HG02759 (cell line): Measurements from ENCODE around the gene KIF26A.

Experiments used
- ATAC-seq: cut with Tn5 transposase; IDR thresholded peaks from one replicate; pipeline ENCODE4 v1.9.1; 2021; ENCODE audit warnings: mild to moderate bottlenecking, moderate library complexity; ENCODE audit not compliant: unreplicated experiment

KIF26A gene

DNA sequence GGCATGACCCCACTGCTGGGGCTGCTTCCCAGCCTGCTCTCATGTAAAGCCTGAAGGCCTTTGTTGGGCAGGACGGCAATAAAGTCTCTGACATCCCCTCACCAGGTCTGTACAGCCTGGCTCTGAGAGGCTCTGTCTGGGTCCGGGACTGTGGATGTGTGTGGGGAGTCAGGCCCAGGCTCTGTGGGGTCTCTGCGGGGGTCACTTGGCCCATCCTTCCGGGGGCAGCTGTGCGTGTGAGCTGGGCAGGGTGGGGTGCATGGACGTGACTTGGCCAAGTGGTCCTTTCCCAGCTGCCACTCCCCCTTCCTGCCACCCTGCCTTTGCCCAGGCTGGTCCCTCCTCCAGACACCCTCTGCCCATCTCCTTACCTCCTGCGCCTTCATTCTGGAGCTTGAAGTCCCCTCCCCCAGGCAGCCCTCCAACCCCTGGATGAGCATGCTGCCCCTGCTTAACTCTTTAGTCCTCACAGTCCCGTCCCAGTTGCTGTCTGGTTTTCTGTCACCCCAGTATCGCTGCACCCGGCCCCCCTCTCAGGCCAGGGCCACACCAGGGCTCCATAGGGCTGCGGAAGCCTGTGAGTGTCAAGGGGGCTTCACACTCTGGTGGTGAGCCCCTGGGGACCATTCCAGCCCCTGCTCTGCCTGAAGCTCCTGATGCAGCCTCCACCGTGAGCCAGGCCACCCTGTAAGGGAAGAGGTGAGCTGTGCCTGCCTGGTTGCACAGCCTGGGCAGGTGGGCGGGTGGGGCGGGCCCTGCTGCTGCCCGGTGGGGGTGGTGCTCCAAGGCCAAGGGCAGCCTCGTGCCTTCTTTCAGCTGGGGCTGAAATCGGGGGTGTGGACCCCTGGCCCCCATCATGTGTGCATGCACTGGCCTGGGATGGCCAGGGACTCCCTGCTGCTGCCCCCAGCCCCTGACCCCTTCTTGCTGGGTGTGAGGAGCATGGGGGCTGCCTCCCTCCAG, 25.5 kb upstream of the KIF26A start:
- ATAC-seq: no peak

DNA sequence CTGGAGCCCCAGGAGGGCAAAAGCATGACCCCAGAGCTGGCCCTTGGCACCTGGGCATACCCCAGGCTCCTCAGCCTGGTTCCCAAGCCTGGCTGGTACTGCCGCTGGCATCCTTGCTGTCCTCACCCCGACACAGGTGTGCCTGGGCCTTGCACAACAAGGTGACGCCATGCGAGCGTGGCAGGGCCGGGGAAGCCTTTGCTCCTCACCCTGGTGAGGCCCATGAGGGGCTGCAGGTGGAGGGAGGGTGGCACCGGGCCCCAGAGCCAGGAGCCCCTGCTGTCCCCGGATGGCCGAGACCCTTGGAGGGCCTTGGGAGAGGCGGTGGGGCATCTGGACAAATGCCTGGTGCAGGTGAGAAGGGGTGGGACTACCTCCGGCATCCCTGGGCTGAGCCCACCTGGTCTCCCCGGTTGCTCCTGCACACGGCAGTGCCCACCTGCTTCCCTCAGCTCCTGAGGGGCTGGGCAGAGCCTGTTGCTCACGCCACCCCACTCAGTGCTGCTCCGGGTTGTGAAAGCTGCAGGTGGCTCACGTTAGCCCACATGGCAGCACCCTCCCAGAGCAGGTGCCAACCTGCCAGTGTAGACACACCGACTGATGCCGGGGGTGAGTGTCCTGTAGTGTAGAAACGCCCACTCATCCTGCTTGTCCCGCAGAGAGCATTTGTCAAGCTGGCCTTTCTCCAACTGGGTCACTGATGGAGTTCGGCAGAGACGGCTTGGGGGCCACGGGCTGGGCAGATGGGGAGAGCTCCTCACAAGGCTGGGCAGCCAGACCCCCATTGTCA, 24.6 kb upstream of the KIF26A start:
- no peak for ATAC-seq

DNA sequence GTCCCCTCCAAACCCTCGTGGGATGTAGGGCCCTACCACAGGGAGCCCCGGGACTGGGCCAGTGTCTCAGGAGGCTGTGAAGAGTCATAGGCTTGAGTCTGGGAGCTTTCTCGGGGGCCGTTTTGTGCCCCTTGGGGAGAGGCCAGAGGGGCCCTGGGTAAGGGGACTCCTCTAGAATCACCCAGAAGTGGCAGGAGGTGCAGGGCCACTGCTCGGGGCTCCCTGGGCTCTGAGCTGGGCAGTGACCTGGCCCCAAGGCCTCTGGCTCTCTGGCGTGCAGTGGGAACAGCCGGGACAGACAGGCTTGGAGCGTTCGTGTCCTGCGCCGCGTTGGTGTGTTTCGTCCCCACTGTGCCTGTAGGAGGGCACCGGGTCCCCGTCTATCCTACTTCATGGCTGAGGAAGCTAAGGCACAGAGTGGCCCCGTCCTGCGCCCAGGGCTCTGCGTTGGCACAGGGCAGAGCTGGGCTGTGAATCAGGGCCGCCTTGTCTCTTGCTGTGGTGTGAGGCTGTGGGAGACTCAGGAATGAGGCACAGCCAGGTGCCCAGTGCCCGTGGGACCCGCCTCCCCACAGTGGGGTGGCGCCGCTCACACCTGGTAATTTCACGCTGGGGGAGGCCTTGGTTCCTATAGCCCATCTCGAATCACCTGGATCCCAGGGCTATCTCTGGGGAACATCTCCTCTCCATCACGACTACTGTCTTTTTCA, 23.8 kb upstream of the KIF26A start:
- ATAC-seq: no peak

GRCh38 chr14:104115131-104115600, 23.2 kb upstream of the KIF26A start:
- ATAC-seq: no peak

DNA sequence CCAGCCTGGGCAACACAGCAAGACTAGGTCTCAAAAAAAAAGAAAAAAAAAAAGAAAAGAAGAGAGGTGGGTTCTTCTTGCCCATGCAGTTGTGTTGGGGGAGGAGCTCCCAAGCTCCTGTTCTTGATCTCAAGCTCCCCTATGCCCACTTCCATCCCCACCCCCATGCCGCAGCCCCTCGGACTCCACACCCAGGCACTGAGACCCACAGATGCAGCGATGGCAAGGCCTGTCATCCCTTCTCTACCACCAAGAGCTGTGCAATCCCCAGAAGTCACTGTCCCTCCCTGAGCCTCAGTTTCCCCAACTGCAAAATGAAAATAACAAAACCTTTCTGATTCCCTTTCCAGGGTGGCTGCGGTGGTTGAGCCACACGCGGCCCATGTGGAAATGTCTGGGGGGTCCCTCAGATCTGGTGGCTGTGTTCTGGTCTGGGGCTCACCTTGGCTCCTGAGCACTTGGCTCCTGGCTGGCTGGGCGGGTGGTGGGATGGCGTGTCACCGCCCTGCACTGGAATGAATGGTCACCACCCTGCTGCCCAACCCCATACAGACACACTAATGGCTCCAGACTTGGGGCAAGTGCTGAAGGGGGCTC, 22.6 kb upstream of the KIF26A start:
- no peak for ATAC-seq

DNA sequence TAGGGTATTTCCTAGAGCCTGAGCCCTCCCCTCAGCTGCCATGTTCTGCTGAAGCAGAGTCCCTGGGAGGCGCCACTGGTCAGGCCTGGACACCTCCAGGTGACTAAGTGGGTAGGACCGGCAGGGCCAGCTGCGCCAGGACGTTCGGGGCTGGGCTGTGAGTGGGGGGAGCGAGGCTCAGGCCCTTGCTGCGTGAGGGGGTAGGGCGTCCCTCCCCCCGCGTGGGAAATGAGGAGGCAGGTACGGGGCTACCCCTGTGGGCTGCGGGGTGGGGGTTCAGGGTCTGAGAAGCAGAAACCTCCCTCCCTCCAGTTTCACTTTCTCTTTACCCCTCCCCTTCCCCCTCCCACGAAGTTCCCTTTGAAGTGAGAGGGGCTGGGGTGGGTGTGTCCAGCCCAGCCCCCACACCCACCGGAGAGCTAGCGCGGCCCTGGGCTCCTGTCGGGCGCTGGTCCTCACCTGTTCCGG, 22.1 kb upstream of the KIF26A start:
- ATAC-seq: no peak

- ATAC-seq: no peak
These were observed 21.5 kb upstream of the KIF26A start for GRCh38 chr14:104116756-104117340.

- no peak for ATAC-seq
These were observed 20.9 kb upstream of the KIF26A start for GRCh38 chr14:104117341-104118005.

DNA sequence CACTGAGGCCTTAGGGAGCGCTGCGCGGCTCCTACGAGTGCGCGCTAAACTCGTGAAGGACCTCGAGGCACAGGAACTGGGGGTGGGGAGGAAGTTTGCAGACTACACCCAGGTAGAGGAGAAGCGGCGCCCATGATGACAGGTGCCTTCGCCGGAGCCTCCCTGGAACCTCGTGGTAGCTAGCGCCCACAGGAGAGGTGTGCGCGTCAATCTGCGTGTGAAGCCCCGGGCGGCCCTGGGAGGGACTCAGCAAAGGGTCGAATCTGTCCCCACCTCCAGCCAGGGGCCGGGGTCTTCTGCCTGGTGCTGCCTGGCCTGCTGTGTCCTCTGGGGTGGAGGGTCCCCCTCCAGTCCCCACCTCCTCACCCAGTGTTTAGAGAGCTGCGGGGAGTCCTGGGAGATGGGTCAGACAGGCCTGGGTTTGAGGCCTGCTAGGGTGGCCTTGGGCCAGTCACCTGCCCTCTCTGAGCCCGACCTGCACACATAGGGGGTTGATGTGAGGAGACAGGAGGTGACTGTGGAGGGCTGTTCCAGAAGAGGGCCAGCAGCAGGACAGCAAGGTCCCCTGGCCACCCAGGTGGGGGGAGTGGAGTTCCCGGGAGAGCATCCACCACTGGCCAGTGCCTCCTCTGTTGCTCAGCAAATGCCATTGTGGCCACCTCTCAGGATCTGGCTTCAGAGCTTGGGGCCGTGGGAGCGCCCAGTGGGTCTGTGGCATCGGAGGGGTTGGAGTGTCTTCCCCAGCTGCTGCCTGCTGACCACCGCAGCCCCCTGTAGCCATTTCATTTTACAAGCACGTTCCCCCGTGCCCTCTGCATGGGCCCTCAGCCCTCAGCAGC, 20.2 kb upstream of the KIF26A start:
- no peak for ATAC-seq

DNA sequence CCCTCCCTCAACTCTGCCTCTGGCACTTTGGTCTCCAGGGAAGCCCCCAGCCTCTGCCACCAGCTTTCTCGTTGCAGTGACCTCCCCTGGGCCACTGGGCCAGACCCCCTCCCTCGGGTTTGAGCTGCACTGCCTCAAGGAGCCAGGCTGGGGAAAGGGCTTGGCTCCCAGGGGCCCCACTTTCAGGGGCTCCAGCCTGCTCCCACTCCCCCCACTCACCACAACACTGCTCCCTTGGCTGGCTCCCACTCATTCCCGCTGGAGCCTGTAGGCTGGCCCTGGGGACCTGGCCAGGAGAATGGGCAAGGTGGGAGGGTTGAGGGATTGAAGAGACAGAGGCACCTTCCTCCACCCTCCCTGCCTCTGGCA, 19.3 kb upstream of the KIF26A start:
- ATAC-seq: no peak

GRCh38 chr14:104119488-104120251, 18.7 kb upstream of the KIF26A start:
- ATAC-seq: no peak

GRCh38 chr14:104120281-104120741, 18.1 kb upstream of the KIF26A start:
- no peak for ATAC-seq

- ATAC-seq: no peak
These were observed 17.2 kb upstream of the KIF26A start for GRCh38 chr14:104121142-104121541.

DNA sequence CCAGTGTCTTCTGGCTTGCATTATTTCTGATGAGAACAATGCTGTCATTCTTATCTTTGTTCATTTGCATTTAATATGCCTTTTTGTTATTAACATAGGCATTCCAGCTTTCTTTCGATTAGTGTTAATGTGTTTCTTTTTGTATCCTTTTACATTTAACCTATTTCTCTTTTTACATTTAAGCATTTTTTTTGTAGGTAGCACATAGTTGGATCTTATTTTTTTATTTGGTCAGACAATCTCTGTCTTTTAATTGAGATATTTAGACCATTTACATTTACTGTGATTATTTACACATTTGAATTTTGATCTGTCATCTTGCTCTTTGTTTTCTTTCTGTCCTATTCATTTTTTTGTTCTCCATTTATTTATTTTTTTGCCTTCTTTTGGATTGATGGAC, 14.5 kb upstream of the KIF26A start:
- ATAC-seq: no peak

DNA sequence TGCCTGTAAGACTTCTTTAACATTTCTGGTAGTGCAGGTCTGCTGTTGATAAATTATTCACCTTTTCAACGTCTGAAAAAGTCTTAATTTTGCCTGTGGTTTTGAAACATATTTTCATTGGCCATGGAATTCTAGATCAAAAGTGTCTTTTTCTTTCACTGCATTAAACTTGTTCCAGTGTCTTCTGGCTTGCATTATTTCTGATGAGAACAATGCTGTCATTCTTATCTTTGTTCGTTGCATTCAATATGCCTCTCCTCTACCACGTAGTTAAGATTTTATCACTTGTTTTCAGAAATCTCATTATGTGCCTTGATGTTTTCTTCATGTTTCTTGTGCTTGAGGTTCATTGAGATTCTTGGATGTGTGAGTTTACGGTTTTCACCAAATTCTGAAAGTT, 13.4 kb upstream of the KIF26A start:
- no peak for ATAC-seq

- no peak for ATAC-seq
These were observed 11.6 kb upstream of the KIF26A start for GRCh38 chr14:104126753-104127152.

- no peak for ATAC-seq
These were observed 9.4 kb upstream of the KIF26A start for GRCh38 chr14:104128981-104129380.

DNA sequence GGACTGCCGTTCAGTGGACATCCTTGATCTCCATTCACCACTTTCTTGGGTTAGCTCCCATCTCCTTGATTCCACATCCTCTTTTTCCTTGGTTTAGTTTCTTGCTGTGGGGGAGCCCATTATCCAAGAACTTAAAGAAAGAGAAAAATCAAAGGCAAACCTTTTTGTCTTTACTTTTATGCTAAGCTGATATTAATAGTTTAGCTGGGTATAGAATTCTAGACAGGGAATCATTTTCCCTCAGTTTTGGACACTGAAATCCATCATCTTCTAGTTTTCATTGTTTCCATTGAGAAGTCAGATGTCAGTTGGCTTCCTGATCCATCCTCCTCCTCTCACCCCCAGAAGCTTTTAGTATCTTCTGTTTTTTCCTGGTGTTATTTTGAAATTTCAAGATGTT, 8.8 kb upstream of the KIF26A start:
- no peak for ATAC-seq
